Measurements from ENCODE around the gene DIP2A.
A peak's percentile ranks its signal among the peaks of the same experiment; 100 is the strongest.

DIP2A gene

GRCh38 chr21:46544003-46544402 is 85.3 kb downstream of the DIP2A start:
- Mint-ChIP-seq H3K4me1 (peaks cover 67% of the 10 kb centered on the region), H3K4me3 (no peak overlapping the region), H3K27me3 (no peaks in the 10 kb centered on the region), H3K36me3 (peaks cover 17% of the 10 kb centered on the region), H3K27ac (peak overlapping the region; percentile 81), H3K9me3 (peaks cover 4% of the 10 kb centered on the region)

- peaks cover 18% of the 10 kb centered on the region for H3K36me3 Mint-ChIP-seq
- H3K9me3 Mint-ChIP-seq: peaks cover 4% of the 10 kb centered on the region
- H3K4me3 Mint-ChIP-seq: no peak overlapping the region
- H3K27me3 Mint-ChIP-seq: no peaks in the 10 kb centered on the region
- peak overlapping the region; percentile 57 for H3K27ac Mint-ChIP-seq
- H3K4me1 Mint-ChIP-seq: peaks cover 68% of the 10 kb centered on the region
Measured at GRCh38 chr21:46544824-46545223, 86.1 kb downstream of the DIP2A start.

GRCh38 chr21:46545363-46545762 is 86.7 kb downstream of the DIP2A start:
- H3K4me1 Mint-ChIP-seq: peaks cover 68% of the 10 kb centered on the region
- H3K27me3 Mint-ChIP-seq: no peaks in the 10 kb centered on the region
- H3K9me3 Mint-ChIP-seq: peaks cover 4% of the 10 kb centered on the region
- no peak overlapping the region for H3K4me3 Mint-ChIP-seq
- peaks cover 21% of the 10 kb centered on the region for H3K36me3 Mint-ChIP-seq
- no peak overlapping the region for H3K27ac Mint-ChIP-seq

GRCh38 chr21:46545911-46546310 is 87.2 kb downstream of the DIP2A start:
- H3K36me3 Mint-ChIP-seq: peaks cover 20% of the 10 kb centered on the region
- no peak overlapping the region for H3K4me3 Mint-ChIP-seq
- H3K27me3 Mint-ChIP-seq: no peaks in the 10 kb centered on the region
- peaks cover 4% of the 10 kb centered on the region for H3K9me3 Mint-ChIP-seq
- H3K4me1 Mint-ChIP-seq: peaks cover 68% of the 10 kb centered on the region
- H3K27ac Mint-ChIP-seq: no peak overlapping the region

GRCh38 chr21:46546799-46547198 is 88.1 kb downstream of the DIP2A start:
- H3K4me1 Mint-ChIP-seq: peaks cover 68% of the 10 kb centered on the region
- peaks cover 20% of the 10 kb centered on the region for H3K36me3 Mint-ChIP-seq
- H3K27me3 Mint-ChIP-seq: no peaks in the 10 kb centered on the region
- no peak overlapping the region for H3K27ac Mint-ChIP-seq
- peaks cover 4% of the 10 kb centered on the region for H3K9me3 Mint-ChIP-seq
- H3K4me3 Mint-ChIP-seq: no peak overlapping the region

GRCh38 chr21:46549650-46550049 is 91.0 kb downstream of the DIP2A start:
- H3K27me3 Mint-ChIP-seq: no peaks in the 10 kb centered on the region
- no peak overlapping the region for H3K27ac Mint-ChIP-seq
- H3K4me3 Mint-ChIP-seq: no peak overlapping the region
- H3K36me3 Mint-ChIP-seq: peaks cover 20% of the 10 kb centered on the region
- peaks cover 4% of the 10 kb centered on the region for H3K9me3 Mint-ChIP-seq
- H3K4me1 Mint-ChIP-seq: peaks cover 70% of the 10 kb centered on the region

- Mint-ChIP-seq H3K4me3 (peak overlapping the region; percentile 43), H3K9me3 (peaks cover 4% of the 10 kb centered on the region), H3K4me1 (peaks cover 63% of the 10 kb centered on the region), H3K36me3 (peaks cover 17% of the 10 kb centered on the region), H3K27ac (peak overlapping the region; percentile 91), H3K27me3 (no peaks in the 10 kb centered on the region)
Measured at GRCh38 chr21:46550116-46550941, 91.6 kb downstream of the DIP2A start.

GRCh38 chr21:46551636-46552241 is 93.0 kb downstream of the DIP2A start:
- H3K27me3 Mint-ChIP-seq: no peaks in the 10 kb centered on the region
- H3K27ac Mint-ChIP-seq: peak overlapping the region; percentile 91
- H3K9me3 Mint-ChIP-seq: peaks cover 4% of the 10 kb centered on the region
- peak overlapping the region; percentile 72 for H3K4me3 Mint-ChIP-seq
- H3K36me3 Mint-ChIP-seq: peaks cover 18% of the 10 kb centered on the region
- peaks cover 72% of the 10 kb centered on the region for H3K4me1 Mint-ChIP-seq

- Mint-ChIP-seq H3K27ac (peak overlapping the region; percentile 91), H3K27me3 (no peaks in the 10 kb centered on the region), H3K4me3 (peak overlapping the region; percentile 72), H3K9me3 (peaks cover 4% of the 10 kb centered on the region), H3K4me1 (peaks cover 77% of the 10 kb centered on the region), H3K36me3 (peaks cover 18% of the 10 kb centered on the region)
Measured at GRCh38 chr21:46552274-46552673, 93.6 kb downstream of the DIP2A start.

- Mint-ChIP-seq H3K9me3 (peaks cover 4% of the 10 kb centered on the region), H3K4me3 (peak overlapping the region; percentile 72), H3K36me3 (peaks cover 15% of the 10 kb centered on the region), H3K27me3 (no peaks in the 10 kb centered on the region), H3K4me1 (peaks cover 80% of the 10 kb centered on the region), H3K27ac (peak overlapping the region; percentile 91)
Measured at GRCh38 chr21:46552865-46553379, 94.2 kb downstream of the DIP2A start.

- H3K27ac Mint-ChIP-seq: peak overlapping the region; percentile 91
- no peaks in the 10 kb centered on the region for H3K9me3 Mint-ChIP-seq
- H3K4me3 Mint-ChIP-seq: no peak overlapping the region
- no peaks in the 10 kb centered on the region for H3K27me3 Mint-ChIP-seq
- H3K36me3 Mint-ChIP-seq: peaks cover 10% of the 10 kb centered on the region
- peaks cover 78% of the 10 kb centered on the region for H3K4me1 Mint-ChIP-seq
Measured at GRCh38 chr21:46553993-46554392, 95.3 kb downstream of the DIP2A start.

GRCh38 chr21:46554431-46555224 is 95.9 kb downstream of the DIP2A start:
- peaks cover 8% of the 10 kb centered on the region for H3K36me3 Mint-ChIP-seq
- H3K27ac Mint-ChIP-seq: peak overlapping the region; percentile 91
- no peak overlapping the region for H3K4me3 Mint-ChIP-seq
- peaks cover 78% of the 10 kb centered on the region for H3K4me1 Mint-ChIP-seq
- no peaks in the 10 kb centered on the region for H3K27me3 Mint-ChIP-seq
- no peaks in the 10 kb centered on the region for H3K9me3 Mint-ChIP-seq

- Mint-ChIP-seq H3K4me3 (no peak overlapping the region), H3K36me3 (peaks cover 8% of the 10 kb centered on the region), H3K4me1 (peaks cover 79% of the 10 kb centered on the region), H3K27me3 (no peaks in the 10 kb centered on the region), H3K27ac (no peak overlapping the region), H3K9me3 (no peaks in the 10 kb centered on the region)
Measured at GRCh38 chr21:46555225-46555617, 96.5 kb downstream of the DIP2A start.

- H3K27me3 Mint-ChIP-seq: no peaks in the 10 kb centered on the region
- H3K4me1 Mint-ChIP-seq: peaks cover 79% of the 10 kb centered on the region
- no peak overlapping the region for H3K27ac Mint-ChIP-seq
- no peaks in the 10 kb centered on the region for H3K9me3 Mint-ChIP-seq
- peaks cover 6% of the 10 kb centered on the region for H3K36me3 Mint-ChIP-seq
- no peak overlapping the region for H3K4me3 Mint-ChIP-seq
Measured at GRCh38 chr21:46555678-46556077, 97.0 kb downstream of the DIP2A start.

GRCh38 chr21:46556802-46557201 is 98.1 kb downstream of the DIP2A start:
- no peak overlapping the region for H3K27ac Mint-ChIP-seq
- no peaks in the 10 kb centered on the region for H3K9me3 Mint-ChIP-seq
- H3K4me1 Mint-ChIP-seq: peaks cover 79% of the 10 kb centered on the region
- H3K4me3 Mint-ChIP-seq: no peak overlapping the region
- H3K27me3 Mint-ChIP-seq: no peaks in the 10 kb centered on the region
- H3K36me3 Mint-ChIP-seq: peaks cover 14% of the 10 kb centered on the region
